ENCODE results near the gene TUBB6. TPM values are rescaled to one million over a fixed set of nuclear protein-coding genes. Genes with fewer than 3 reads are reported as not detected.

TUBB6 gene
- total RNA-seq, 6 experiments from 2014 or later: 2.4 to 18.5 (median 9.0) TPM

GRCh38 chr18:12278741-12279682 is 29.0 kb upstream of the TUBB6 start:
- peak overlapping the region in 2 of 3 donors; percentile 14 to 22 for H3K4me3 ChIP-seq
- intact Hi-C loops (cut with DNase I): no loop called here
- 48% methylated on average over 16 of the region's 30 CpGs for WGBS (ENCODE audit: insufficient coverage, low coverage, low lambda C conversion rate, missing lambda C conversion rate)

GRCh38 chr18:12279781-12280531 is 28.1 kb upstream of the TUBB6 start:
- DNase-seq (no peak), ATAC-seq (no peak)
- Histone ChIP-seq H3K4me1 (no peaks in the 10 kb centered on the region), H3K4me3 (no peak overlapping the region), H3K27me3 (no peaks in the 10 kb centered on the region), H3K27ac (peak overlapping the region; percentile 64 to 85 (median 74)), H3K36me3 (no peaks in the 10 kb centered on the region), H3K9me3 (no peaks in the 10 kb centered on the region)
- TF ChIP-seq POLR2A (IDR thresholded peaks at IDR 0.05): no peak
- TF ChIP-seq, protein P1, sequence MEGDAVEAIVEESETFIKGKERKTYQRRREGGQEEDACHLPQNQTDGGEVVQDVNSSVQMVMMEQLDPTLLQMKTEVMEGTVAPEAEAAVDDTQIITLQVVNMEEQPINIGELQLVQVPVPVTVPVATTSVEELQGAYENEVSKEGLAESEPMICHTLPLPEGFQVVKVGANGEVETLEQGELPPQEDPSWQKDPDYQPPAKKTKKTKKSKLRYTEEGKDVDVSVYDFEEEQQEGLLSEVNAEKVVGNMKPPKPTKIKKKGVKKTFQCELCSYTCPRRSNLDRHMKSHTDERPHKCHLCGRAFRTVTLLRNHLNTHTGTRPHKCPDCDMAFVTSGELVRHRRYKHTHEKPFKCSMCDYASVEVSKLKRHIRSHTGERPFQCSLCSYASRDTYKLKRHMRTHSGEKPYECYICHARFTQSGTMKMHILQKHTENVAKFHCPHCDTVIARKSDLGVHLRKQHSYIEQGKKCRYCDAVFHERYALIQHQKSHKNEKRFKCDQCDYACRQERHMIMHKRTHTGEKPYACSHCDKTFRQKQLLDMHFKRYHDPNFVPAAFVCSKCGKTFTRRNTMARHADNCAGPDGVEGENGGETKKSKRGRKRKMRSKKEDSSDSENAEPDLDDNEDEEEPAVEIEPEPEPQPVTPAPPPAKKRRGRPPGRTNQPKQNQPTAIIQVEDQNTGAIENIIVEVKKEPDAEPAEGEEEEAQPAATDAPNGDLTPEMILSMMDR (IDR thresholded peaks at IDR 0.05): no peak
- 87% methylated on average over 10 of the region's 16 CpGs for WGBS (ENCODE audit: insufficient coverage, low coverage, low lambda C conversion rate, missing lambda C conversion rate)
- intact Hi-C loops (cut with DNase I): no loop called here

More at GRCh38 chr18:12278741-12279682, 29.0 kb upstream of the TUBB6 start:
- TF ChIP-seq POLR2A (IDR thresholded peaks at IDR 0.05): no peak
- TF ChIP-seq, protein P1 (IDR thresholded peaks at IDR 0.05): no peak
- Histone ChIP-seq H3K9me3 (no peaks in the 10 kb centered on the region), H3K36me3 (no peaks in the 10 kb centered on the region), H3K27me3 (no peaks in the 10 kb centered on the region), H3K4me1 (no peaks in the 10 kb centered on the region), H3K27ac (peak overlapping the region; percentile 64 to 85 (median 74))
- DNase-seq: peak; percentile 63 to 70 (median 65)
- ATAC-seq: peak; percentile 77 to 93 (median 84)

GRCh38 chr18:12281861-12282260 is 26.2 kb upstream of the TUBB6 start:
- ATAC-seq (no peak), DNase-seq (no peak)
- H3K27ac ChIP-seq: no peak overlapping the region
- no peaks in the 10 kb centered on the region for H3K4me1 ChIP-seq
- H3K4me3 ChIP-seq: no peak overlapping the region
- TF ChIP-seq, protein P1 (IDR thresholded peaks at IDR 0.05): no peak
- no peak for TF ChIP-seq POLR2A (IDR thresholded peaks at IDR 0.05)
- intact Hi-C loops (cut with DNase I): no loop called here
- H3K9me3 ChIP-seq: no peaks in the 10 kb centered on the region
- WGBS (ENCODE audit: insufficient coverage, low coverage, low lambda C conversion rate, missing lambda C conversion rate): 0% methylated on average over 1 of the region's 1 CpG
- H3K27me3 ChIP-seq: no peaks in the 10 kb centered on the region
- no peaks in the 10 kb centered on the region for H3K36me3 ChIP-seq

- Histone ChIP-seq H3K27ac (no peak overlapping the region), H3K4me1 (peaks cover 0 to 3% (median 0%) of the 10 kb centered on the region in 4 donors), H3K4me3 (no peak overlapping the region), H3K9me3 (no peaks in the 10 kb centered on the region), H3K36me3 (no peaks in the 10 kb centered on the region), H3K27me3 (no peaks in the 10 kb centered on the region)
- WGBS (ENCODE audit: insufficient coverage, low coverage, low lambda C conversion rate, missing lambda C conversion rate): 64% methylated on average over 5 of the region's 9 CpGs
- DNase-seq (no peak), ATAC-seq (no peak)
- no peak for TF ChIP-seq POLR2A (IDR thresholded peaks at IDR 0.05)
- TF ChIP-seq, protein P1 (IDR thresholded peaks at IDR 0.05): no peak
- intact Hi-C loops (cut with DNase I): no loop called here
These were observed 25.5 kb upstream of the TUBB6 start for GRCh38 chr18:12282442-12283039.

Data from right lobe of liver (tissue), 6 donors.